ENCODE results near the gene HOXC6.

The HOXC6 gene

GRCh38 chr12:53994009-53994263, 34.3 kb upstream of the HOXC6 start:
- POLR2A ChIA-PET = interaction anchor here (0.7 to 3.8 kb wide), 3 partner anchors 9 to 365 kb away, joined by 3 to 20 read pairs (median 4); partner anchors contain the start of genes HOXC10 and HOXC8
- TF ChIP-seq CTCF (IDR thresholded peaks at IDR 0.05; ENCODE audit: insufficient read depth, low read length, missing control alignments) = no peak
- CTCF ChIA-PET = interaction anchor here (1.4 to 6.4 kb wide), 5 partner anchors 9 to 221 kb away, joined by 13 to 88 read pairs (median 77); partner anchors contain the start of genes HOXC10 and HOXC8
- H3K4me3 ChIP-seq (ENCODE audit: low read depth, low read length) = peak overlapping the region; percentile 96
- no peak for DNase-seq (ENCODE audit: low read depth, low spot score)

- ChIA-PET POLR2A (interaction anchor here (0.6 to 3.8 kb wide), 5 partner anchors 9 to 228 kb away, joined by 3 to 20 read pairs (median 3); partner anchors contain the start of genes HOXC10 and HOXC8), CTCF (interaction anchor here (1.3 to 20.0 kb wide), 10 partner anchors 8 to 220 kb away, joined by 4 to 756 read pairs (median 42); partner anchors contain the start of genes HOXC10 and HOXC8)
- peak overlapping the region; percentile 96 for H3K4me3 ChIP-seq (ENCODE audit: low read depth, low read length)
- no peak for DNase-seq (ENCODE audit: low read depth, low spot score)
- no peak for TF ChIP-seq CTCF (IDR thresholded peaks at IDR 0.05; ENCODE audit: insufficient read depth, low read length, missing control alignments)
Measured at GRCh38 chr12:53994264-53995001, 33.8 kb upstream of the HOXC6 start.

GRCh38 chr12:53995002-53995377, 33.2 kb upstream of the HOXC6 start:
- ChIA-PET CTCF (interaction anchor here (1.3 to 20.0 kb wide), 7 partner anchors 8 to 220 kb away, joined by 4 to 756 read pairs (median 6); partner anchors contain the start of genes HOXC10 and HOXC8), POLR2A (interaction anchor here (0.6 to 2.5 kb wide), 7 partner anchors 8 to 227 kb away, joined by 3 to 12 read pairs (median 4); partner anchors contain the start of gene HOXC10)
- TF ChIP-seq CTCF (IDR thresholded peaks at IDR 0.05; ENCODE audit: insufficient read depth, low read length, missing control alignments) = no peak
- DNase-seq (ENCODE audit: low read depth, low spot score) = no peak
- peak overlapping the region; percentile 96 for H3K4me3 ChIP-seq (ENCODE audit: low read depth, low read length)

- CTCF ChIA-PET = interaction anchor here (1.0 to 20.0 kb wide), 8 partner anchors 9 to 219 kb away, joined by 4 to 756 read pairs (median 6); partner anchors contain the start of genes HOXC10 and HOXC8
- H3K4me3 ChIP-seq (ENCODE audit: low read depth, low read length) = peak overlapping the region; percentile 96
- POLR2A ChIA-PET = interaction anchor here (0.8 to 2.5 kb wide), 9 partner anchors 8 to 227 kb away, joined by 3 to 12 read pairs (median 4); partner anchors contain the start of gene HOXC10
- DNase-seq (ENCODE audit: low read depth, low spot score) = no peak
- TF ChIP-seq CTCF (IDR thresholded peaks at IDR 0.05; ENCODE audit: insufficient read depth, low read length, missing control alignments) = no peak
Measured at GRCh38 chr12:53995378-53996239, 32.6 kb upstream of the HOXC6 start.

- no peak for DNase-seq (ENCODE audit: low read depth, low spot score)
- no peak for TF ChIP-seq CTCF (IDR thresholded peaks at IDR 0.05; ENCODE audit: insufficient read depth, low read length, missing control alignments)
- CTCF ChIA-PET = interaction anchor here (0.9 to 20.0 kb wide), 8 partner anchors 9 to 218 kb away, joined by 5 to 756 read pairs (median 57); partner anchors contain the start of genes HOXC10, HOXC8 and SMUG1
- POLR2A ChIA-PET = interaction anchor here (0.8 to 2.5 kb wide), 8 partner anchors 7 to 21 kb away, joined by 3 to 12 read pairs (median 4); partner anchors contain the start of genes HOXC10 and HOXC8
- peak overlapping the region; percentile 96 for H3K4me3 ChIP-seq (ENCODE audit: low read depth, low read length)
Measured at GRCh38 chr12:53996240-53997203, 31.7 kb upstream of the HOXC6 start.
